GM18873 (cell line): ENCODE data around the gene GRIN2D.

Experiments used
- ATAC-seq: cut with Tn5 transposase; IDR thresholded peaks from one replicate; pipeline ENCODE4 v1.9.1; 2021; ENCODE audit warnings: mild to moderate bottlenecking, moderate library complexity, moderate number of reproducible peaks; ENCODE audit not compliant: unreplicated experiment, low FRiP score

GRIN2D gene

DNA sequence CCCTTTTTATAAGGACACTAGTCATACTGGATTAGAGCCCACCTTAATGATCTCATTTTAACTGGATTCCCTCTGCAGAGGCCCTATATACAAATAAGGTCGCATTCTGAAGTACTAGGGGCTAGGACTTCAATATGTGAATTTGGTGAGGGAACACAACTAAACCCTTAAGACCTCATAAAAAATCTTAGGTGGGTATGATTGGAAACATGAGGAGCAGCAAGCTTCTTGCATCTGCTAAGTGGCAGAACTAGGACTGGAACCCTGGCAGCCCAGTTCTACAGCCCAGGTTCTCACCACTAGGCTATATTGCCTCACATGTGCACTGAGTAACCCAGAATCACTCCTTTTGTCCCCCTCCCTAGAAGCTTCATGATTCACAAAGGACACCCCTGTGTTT is 35.2 kb downstream of the GRIN2D start:
- ATAC-seq, result no peak

DNA sequence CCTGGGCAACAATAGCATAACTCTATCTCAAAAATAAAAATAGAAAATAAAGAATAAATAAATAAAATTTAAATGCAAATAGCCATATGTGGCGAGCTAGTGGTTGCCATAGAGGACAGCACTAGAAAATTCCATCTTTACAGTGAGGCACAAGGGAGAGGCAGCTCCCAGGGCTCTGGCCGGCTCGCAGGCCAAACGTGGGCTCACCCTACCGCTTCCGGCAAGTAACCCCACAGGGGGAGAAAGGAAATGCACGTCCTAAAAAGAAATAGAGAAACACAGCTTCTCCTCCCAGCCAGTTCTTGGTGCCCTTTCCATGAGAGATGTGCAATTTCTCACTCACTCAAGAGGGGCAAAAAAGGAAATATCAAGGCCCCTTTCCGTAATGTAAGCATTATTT is 39.9 kb downstream of the GRIN2D start:
- no peak for ATAC-seq

GRCh38 chr19:48436586-48436985 is 43.1 kb downstream of the GRIN2D start:
- ATAC-seq, result no peak

DNA sequence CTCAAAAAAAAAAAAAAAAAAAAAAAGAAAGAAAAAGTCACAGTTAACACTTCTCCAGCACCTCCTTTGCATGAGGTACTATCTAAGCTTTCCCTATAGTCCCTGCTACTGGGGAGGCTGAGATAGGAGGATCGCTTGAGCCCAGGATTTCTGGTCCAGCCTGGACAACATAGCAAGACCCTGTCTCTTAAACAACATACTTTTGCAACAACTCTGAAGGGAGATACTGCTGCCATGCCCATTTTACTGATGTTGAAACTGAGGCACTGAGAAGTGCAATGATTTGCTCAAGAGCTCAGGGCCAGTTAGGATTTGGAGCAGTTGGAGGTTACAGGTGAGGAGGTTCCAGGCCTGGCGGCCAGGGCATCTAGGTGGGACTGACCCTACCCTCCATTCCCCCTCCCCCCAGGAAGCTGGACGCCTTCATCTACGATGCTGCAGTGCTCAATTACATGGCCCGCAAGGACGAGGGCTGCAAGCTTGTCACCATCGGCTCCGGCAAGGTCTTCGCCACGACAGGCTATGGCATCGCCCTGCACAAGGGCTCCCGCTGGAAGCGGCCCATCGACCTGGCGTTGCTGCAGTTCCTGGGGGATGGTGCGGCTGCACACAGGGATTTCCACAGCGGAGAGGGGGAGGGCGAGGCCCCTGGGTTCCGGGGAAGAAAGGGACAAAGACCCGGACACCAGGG is 48.0 kb downstream of the GRIN2D start:
- no peak for ATAC-seq

GRCh38 chr19:48442116-48443035 is 48.9 kb downstream of the GRIN2D start:
- ATAC-seq, result no peak

DNA sequence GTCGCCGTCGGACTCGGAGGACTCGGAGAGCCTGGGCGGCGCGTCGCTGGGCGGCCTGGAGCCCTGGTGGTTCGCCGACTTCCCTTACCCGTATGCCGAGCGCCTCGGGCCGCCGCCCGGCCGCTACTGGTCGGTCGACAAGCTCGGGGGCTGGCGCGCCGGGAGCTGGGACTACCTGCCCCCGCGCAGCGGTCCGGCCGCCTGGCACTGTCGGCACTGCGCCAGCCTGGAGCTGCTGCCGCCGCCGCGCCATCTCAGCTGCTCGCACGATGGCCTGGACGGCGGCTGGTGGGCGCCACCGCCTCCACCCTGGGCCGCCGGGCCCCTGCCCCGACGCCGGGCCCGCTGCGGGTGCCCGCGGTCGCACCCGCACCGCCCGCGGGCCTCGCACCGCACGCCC is 49.8 kb downstream of the GRIN2D start:
- ATAC-seq, result no peak
